ENCODE results near the gene NDUFB10. TPM values are rescaled to one million over a fixed set of nuclear protein-coding genes. Genes with fewer than 3 reads are reported as not detected.

Gene NDUFB10
- total RNA-seq, 2 donors from 2014 or later: 65.3 to 122 TPM

DNA sequence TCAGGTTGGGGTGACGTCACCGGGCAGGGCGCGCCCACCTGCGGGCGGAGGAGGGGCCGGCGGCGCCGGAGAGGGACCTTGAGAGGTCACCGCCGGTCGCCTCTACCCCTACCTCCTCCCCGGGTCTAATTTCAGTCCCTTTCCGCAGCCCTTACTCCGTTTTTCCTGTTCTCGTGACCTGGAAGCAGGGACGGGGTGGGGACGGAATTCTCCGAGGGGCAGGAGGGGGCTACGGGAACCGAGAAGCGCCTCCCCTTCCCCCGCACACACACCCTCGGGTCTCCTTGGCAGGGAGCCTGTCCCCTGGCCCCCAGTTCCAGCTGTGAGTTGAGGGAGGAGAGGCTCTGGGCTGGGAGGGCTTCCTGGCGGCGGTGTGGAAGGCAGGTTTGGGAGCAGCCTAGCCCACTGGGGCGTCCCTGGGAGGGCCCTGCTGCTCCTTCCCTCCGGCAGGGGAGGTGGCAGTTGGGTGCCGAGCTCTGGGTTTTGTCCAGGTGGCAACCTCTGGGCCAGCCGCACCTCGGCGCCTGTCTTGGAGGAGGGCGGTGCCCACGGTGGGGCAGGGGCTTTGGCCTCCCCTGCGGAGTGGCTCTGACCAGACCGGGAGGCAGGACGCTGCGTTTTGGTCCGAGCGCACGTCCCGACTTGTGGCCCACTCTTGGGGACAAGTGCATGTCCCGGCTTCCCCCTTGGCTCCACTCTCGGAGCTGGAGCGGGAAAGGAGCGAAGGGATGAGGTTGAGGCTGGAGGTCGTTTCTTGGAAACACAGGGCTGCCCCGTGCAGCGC is 31.2 kb downstream of the NDUFB10 start:
- Mint-ChIP-seq H3K27me3 (peaks cover 7% of the 10 kb centered on the region), H3K4me1 (no peaks in the 10 kb centered on the region), H3K4me3 (peak overlapping the region; percentile 76), H3K9me3 (no peaks in the 10 kb centered on the region), H3K36me3 (ENCODE audit: low read depth) (no peaks in the 10 kb centered on the region), H3K27ac (no peak overlapping the region)
- peak; percentile 16 for ATAC-seq (replicated peaks)

DNA sequence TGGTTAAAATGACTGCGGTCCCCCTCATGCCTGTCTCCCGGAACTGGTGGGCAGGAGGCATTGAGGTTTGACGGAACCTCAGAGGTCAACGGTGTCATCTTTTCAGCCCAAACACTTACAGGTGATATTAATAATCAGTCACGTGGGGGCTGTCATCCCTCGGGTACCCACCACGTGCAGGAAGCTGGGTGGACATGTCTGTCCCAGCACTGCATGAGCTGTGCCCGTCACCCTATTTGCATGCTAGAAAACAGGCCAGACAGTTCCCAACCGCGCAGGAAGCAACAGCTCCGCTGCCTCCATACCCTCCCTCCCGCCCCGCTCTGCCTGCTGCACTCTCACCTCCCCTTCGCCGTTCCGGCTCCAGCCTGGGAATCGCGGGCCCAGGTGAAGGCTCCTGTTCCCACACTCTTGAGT is 31.8 kb downstream of the NDUFB10 start:
- Mint-ChIP-seq H3K9me3 (no peaks in the 10 kb centered on the region), H3K27me3 (peaks cover 7% of the 10 kb centered on the region), H3K27ac (peak overlapping the region; percentile 48)

DNA sequence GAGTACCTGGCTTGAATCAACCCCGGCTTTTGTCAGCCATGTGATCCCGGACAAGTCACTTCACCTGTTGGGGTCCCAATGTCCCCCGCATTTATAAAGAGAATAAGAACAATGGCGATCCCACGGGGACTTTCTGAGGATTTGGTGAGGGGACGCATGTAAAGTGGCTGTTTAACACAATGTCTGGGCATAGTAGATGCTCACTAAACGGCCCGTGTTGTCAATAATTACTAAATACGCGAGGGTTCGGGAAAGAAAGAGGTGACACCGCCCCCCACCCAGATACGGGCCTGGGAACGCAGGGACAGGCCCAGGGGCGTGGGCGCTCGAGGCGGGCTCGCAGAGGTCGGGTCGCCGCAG is 32.2 kb downstream of the NDUFB10 start:
- Mint-ChIP-seq H3K4me1 (no peaks in the 10 kb centered on the region), H3K9me3 (no peaks in the 10 kb centered on the region), H3K27ac (peak overlapping the region; percentile 48), H3K36me3 (ENCODE audit: low read depth) (no peaks in the 10 kb centered on the region), H3K27me3 (peaks cover 7% of the 10 kb centered on the region), H3K4me3 (peak overlapping the region; percentile 76)
- ATAC-seq (replicated peaks): no peak

More for the DNA sequence above, 31.8 kb downstream of the NDUFB10 start:
- Mint-ChIP-seq H3K4me3 (peak overlapping the region; percentile 76), H3K36me3 (ENCODE audit: low read depth) (no peaks in the 10 kb centered on the region), H3K4me1 (no peaks in the 10 kb centered on the region)
- peak; percentile 60 for ATAC-seq (replicated peaks)

DNA sequence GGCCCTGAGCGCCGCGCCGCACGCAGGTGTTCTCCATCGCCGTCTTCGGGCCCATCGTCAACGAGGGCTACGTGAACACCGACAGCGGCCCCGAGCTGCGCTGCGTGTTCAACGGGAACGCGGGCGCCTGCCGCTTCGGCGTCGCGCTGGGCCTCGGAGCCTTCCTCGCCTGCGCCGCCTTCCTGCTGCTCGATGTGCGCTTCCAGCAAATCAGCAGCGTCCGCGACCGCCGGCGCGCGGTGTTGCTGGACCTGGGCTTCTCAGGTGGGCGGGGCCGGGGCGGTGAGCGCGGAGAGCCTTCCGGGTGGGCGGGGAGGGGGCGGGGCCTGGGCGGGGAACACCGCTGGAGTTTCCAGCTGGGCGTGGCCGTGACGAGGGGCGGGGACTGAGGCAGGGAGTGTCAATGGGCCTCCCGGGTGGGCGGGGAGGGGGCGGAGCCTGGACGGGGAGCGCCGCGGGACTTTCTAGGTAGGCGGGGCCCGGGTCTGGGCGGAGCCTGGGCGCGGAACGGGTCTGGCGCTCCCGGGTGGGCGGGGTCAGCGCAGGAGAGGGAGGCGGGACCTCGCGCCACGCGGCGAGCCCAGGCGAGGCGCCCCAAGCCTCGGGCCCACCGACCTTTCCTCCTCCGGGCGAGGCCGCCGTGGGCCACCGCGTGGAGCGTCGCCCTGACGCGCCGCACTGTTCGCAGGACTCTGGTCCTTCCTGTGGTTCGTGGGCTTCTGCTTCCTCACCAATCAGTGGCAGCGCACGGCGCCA is 32.8 kb downstream of the NDUFB10 start:
- peak overlapping the region; percentile 76 for H3K4me3 Mint-ChIP-seq
- peaks cover 7% of the 10 kb centered on the region for H3K27me3 Mint-ChIP-seq
- H3K4me1 Mint-ChIP-seq: no peaks in the 10 kb centered on the region
- H3K9me3 Mint-ChIP-seq: no peaks in the 10 kb centered on the region
- no peak overlapping the region for H3K27ac Mint-ChIP-seq
- peak; percentile 67 for ATAC-seq (replicated peaks)
- peaks cover under 1% of the 10 kb centered on the region for H3K36me3 Mint-ChIP-seq (ENCODE audit: low read depth)

DNA sequence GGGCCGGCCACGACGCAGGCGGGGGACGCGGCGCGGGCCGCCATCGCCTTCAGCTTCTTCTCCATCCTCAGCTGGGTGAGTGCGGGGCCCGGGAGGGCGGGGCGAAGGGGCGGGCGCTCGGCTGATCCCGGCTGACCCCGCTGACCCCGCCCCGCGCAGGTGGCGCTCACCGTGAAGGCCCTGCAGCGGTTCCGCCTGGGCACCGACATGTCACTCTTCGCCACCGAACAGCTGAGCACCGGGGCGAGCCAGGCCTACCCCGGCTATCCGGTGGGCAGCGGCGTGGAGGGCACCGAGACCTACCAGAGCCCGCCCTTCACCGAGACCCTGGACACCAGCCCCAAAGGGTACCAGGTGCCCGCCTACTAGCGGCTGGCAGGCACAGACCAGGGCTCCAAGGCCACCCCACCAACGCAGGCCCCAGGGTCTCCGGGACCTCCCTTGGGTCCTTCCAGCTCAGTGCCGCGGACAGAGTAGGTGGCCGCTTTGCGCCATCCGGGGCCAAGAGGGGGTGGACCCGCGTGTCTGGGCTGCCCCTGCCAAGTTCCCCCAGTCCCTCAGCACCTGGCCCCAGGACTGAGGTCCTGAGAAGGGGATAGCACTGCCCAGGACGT is 33.5 kb downstream of the NDUFB10 start:
- H3K27me3 Mint-ChIP-seq: peaks cover 7% of the 10 kb centered on the region
- no peak overlapping the region for H3K27ac Mint-ChIP-seq
- no peaks in the 10 kb centered on the region for H3K9me3 Mint-ChIP-seq
- peaks cover 7% of the 10 kb centered on the region for H3K36me3 Mint-ChIP-seq (ENCODE audit: low read depth)
- H3K4me3 Mint-ChIP-seq: no peak overlapping the region
- H3K4me1 Mint-ChIP-seq: no peaks in the 10 kb centered on the region
- no peak for ATAC-seq (replicated peaks)

DNA sequence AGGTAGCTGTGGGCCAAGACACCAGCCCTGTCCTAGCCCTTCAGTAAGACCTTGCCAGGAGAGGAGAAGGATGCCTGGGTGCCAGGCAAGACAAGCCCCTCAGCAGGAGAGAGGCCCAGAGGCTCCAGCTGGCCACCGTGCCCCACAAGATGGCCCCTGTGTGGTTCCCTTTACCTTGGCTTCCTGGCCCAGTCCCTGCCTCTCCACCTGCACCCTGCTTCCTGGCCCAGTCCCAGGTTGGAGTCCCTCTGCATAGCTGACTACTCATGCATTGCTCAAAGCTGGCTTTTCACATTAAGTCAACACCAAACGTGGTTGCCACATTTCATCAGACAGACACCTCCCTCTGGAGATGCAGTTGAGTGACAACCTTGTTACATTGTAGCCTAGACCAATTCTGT is 34.4 kb downstream of the NDUFB10 start:
- peaks cover 3% of the 10 kb centered on the region for H3K27me3 Mint-ChIP-seq
- no peaks in the 10 kb centered on the region for H3K9me3 Mint-ChIP-seq
- H3K36me3 Mint-ChIP-seq (ENCODE audit: low read depth): peaks cover 17% of the 10 kb centered on the region
- H3K27ac Mint-ChIP-seq: no peak overlapping the region
- ATAC-seq (replicated peaks): peak; percentile 29
- no peaks in the 10 kb centered on the region for H3K4me1 Mint-ChIP-seq
- H3K4me3 Mint-ChIP-seq: no peak overlapping the region

DNA sequence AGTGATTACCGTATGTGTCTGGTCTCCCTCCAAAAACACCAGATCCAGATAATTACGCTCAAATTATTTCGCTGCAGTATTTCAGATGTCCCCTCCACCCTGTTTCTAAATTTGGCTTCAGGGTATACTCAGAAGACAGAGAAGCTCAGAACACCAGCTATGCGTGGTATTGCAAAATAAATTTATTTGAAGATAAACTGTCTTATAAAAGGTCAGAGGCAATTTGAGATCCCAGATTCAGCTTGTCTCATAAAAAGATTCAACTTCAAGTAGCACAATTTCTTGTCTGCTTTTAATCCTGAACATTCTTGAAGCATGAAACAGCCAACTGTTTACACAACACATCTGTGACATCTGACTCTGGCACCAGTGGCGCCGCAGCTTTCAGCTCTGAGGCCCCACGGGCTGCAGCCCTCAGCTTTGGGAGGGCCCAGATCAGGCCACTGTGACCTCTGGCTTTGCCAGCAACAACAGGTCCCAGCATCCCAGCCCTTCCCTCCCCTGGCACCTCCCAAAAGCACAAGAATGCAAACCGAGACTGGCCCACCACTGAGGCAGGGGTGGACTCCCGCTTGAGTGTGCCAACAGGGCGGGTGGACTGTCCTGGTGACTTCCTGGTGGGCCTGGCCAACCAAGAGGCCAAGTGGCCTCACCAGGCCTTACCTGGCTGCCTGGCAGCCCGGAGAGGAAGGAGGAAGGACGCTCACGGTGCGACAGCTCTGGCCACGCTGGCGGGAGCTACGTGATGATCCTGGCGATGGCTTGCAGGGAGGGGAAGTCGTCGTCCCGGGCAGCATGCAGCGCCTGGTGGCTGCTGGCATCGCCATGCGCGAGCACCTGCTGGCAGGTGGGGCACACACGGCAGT is 38.4 kb downstream of the NDUFB10 start:
- Mint-ChIP-seq H3K27me3 (no peaks in the 10 kb centered on the region), H3K36me3 (ENCODE audit: low read depth) (peaks cover 42% of the 10 kb centered on the region), H3K4me3 (no peak overlapping the region), H3K4me1 (no peaks in the 10 kb centered on the region), H3K27ac (no peak overlapping the region), H3K9me3 (no peaks in the 10 kb centered on the region)
- ATAC-seq (replicated peaks): no peak

DNA sequence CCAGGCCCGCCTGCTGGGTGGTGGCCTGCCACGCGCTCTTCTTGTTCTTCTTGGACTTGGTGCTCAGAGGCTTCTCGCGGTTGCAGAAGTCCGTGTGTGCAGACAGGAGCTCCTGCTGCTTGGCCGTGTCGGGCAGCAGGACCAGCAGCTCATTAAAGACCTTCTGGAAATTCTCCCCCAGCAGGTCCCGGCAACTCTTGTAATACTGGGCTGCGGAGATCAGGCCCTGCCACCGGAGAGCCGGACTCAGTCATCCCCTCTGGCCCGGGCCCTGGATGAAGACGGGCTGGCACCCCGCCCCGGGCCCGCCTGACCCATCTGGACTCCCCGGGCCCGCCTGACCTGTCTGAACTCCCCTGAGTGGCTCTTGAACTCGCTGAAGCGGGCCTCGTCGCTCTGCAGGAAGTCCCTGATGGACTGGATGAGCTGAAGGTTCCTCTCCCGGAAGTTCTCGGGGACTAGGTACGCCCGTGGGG is 39.1 kb downstream of the NDUFB10 start:
- Mint-ChIP-seq H3K27me3 (no peaks in the 10 kb centered on the region), H3K36me3 (ENCODE audit: low read depth) (peaks cover 42% of the 10 kb centered on the region), H3K27ac (no peak overlapping the region), H3K9me3 (no peaks in the 10 kb centered on the region), H3K4me3 (no peak overlapping the region), H3K4me1 (no peaks in the 10 kb centered on the region)
- no peak for ATAC-seq (replicated peaks)

DNA sequence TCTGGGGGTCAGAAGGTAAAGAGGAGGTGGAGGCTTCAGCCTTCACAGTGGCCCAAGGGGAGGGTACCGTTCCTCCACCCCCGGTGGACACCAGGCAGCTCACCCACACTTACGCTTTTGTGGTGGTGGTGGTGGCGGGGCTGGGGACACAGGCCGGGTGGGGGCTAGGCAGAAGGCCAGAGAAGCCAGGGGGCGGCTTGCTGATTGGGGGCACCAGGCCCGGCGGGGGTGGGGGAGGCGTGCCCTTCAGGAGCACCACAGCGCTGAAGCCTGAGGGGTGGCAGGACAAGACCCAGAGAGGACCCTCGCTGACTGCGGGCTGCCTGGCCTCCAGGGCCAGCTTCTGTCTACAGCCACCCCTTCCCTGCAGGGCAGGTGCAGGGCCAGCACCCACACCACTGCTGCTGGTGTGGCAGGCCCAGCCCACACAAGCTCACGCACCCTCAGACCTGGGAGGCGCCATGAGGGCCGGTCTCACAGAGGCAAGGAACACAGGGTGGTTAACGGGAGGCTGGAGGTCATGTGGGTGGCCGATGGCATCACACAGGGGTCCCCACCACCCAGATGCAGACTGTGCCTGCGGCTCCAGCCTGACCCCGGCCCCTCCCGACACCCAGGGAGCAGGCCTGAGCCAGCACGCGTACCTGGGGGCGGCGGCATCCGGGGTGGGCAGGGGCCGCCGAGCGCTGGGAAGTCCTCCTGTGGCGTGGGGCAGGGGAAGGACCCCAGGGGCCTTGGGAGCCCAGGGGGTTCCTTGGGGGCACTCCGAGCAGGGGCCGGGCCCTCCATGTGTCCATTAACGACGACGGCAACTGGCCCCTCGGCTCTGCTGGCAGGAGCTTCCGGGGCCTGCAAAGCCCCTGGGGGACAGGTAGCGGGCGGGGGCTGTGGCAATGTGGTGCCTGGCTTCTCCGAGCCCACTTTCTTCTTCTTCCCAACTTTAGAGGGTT is 39.8 kb downstream of the NDUFB10 start:
- no peaks in the 10 kb centered on the region for H3K4me1 Mint-ChIP-seq
- H3K36me3 Mint-ChIP-seq (ENCODE audit: low read depth): peaks cover 42% of the 10 kb centered on the region
- no peaks in the 10 kb centered on the region for H3K9me3 Mint-ChIP-seq
- H3K4me3 Mint-ChIP-seq: no peak overlapping the region
- no peak for ATAC-seq (replicated peaks)
- H3K27ac Mint-ChIP-seq: no peak overlapping the region
- no peaks in the 10 kb centered on the region for H3K27me3 Mint-ChIP-seq

DNA sequence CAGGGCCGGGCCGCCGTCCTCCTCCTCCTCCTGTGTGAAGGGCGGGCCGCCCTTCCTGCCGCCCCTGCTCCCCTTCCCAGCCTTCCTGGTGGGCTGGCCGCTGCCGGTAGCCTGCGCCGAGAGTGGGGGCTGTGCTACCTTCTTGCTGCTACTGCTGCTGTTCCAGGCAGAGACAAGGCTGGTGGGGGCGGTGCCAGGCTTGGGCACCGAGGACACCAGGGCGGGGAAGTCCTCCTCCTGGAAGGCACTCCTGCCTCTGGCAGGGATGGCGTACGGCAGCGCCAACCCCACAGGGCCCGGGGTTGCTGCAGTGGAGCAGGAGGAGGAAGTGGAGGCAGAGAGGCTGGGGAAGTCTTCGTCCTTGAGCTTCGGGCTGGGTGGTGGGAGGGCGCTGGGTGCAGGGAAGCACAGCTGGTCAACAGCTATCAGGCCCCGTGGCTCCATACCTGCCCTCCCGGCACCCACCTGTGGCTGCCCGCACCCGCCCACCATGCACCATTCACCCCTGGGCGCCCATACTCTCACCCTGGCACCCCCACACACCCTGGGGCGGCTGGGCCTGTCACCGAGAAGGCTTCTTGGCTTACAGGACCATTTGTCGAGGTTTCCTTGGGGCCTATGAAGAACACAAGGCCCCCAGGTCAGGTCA is 40.7 kb downstream of the NDUFB10 start:
- no peaks in the 10 kb centered on the region for H3K9me3 Mint-ChIP-seq
- ATAC-seq (replicated peaks): no peak
- no peaks in the 10 kb centered on the region for H3K27me3 Mint-ChIP-seq
- no peak overlapping the region for H3K4me3 Mint-ChIP-seq
- no peak overlapping the region for H3K27ac Mint-ChIP-seq
- H3K4me1 Mint-ChIP-seq: no peaks in the 10 kb centered on the region
- peaks cover 42% of the 10 kb centered on the region for H3K36me3 Mint-ChIP-seq (ENCODE audit: low read depth)

DNA sequence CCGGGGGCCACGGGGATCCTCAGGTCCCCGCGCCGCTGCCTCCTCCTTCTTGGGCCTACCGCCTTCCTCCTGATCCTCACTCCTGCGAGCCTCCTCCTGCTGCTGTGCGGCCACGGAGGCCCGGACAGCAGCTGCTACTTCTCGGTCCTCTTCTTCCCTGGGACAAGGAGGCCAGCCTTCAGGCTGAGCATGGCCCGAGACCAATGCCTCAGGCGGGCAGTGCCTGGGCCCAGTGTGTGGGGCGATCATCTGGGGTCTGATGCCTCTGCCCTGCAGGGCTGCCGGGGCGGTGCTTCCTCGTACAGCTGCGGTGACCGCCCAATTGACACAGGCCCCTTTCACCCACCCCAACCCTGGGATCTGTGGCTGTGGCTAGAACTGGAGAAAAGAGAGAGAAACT is 41.7 kb downstream of the NDUFB10 start:
- ATAC-seq (replicated peaks): no peak
- no peak overlapping the region for H3K4me3 Mint-ChIP-seq

DNA sequence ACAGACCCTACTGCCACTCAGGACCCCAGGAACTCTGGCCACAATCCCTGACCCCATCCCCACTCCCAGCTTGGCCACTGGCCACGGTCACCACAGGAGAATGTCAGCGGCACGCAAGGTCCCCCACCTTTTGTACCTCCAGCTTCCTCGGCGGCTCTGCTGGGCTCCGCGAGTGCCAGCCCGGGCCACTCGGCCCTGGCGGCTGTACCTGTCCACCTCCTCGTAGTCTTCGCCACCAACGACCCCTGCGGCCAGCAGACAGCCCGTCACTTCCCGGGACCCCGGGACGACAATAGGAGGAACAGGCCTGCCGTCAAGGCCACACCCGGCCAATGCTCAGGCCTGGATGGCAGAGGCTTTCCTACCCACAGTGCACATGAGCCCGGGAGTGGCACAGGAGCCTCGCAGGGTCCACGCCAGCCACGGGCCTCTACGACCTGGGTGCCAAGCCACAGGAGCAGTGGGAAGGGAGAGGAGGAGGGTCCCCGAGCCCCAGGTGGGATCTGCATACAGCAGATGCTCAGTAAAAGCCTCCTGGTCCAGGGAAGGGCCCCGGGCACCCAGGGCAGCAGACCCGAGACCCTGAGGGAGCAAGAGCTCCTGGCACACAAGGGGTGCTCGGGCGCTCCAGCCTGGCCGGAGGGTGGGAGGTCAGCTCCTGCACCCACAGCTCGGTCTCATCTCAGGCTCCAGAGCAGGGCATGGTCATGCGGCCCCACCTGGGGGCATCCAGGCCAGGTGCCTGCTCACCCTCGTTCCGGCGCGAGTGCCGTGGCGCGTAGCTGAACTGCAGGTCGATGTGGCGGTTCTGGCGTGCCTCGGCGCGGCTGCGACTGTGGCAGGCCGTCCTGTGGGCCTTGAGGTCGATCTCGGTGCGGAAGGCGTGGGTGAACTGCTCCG is 42.4 kb downstream of the NDUFB10 start:
- Mint-ChIP-seq H3K9me3 (no peaks in the 10 kb centered on the region), H3K27ac (no peak overlapping the region), H3K4me1 (peaks cover 6% of the 10 kb centered on the region), H3K27me3 (no peaks in the 10 kb centered on the region), H3K4me3 (no peak overlapping the region), H3K36me3 (ENCODE audit: low read depth) (peaks cover 45% of the 10 kb centered on the region)
- ATAC-seq (replicated peaks): no peak

More for the DNA sequence above, 41.7 kb downstream of the NDUFB10 start:
- no peaks in the 10 kb centered on the region for H3K27me3 Mint-ChIP-seq
- peaks cover 2% of the 10 kb centered on the region for H3K4me1 Mint-ChIP-seq
- H3K27ac Mint-ChIP-seq: no peak overlapping the region
- H3K36me3 Mint-ChIP-seq (ENCODE audit: low read depth): peaks cover 42% of the 10 kb centered on the region
- no peaks in the 10 kb centered on the region for H3K9me3 Mint-ChIP-seq

Data from activated T-helper 17 cell treated with anti-CD3 and anti-CD28 coated beads, Interleukin-2, amount 50 U/mL, for 72 hours (primary cell).